ENCODE results near the gene HMGB4.

DNA sequence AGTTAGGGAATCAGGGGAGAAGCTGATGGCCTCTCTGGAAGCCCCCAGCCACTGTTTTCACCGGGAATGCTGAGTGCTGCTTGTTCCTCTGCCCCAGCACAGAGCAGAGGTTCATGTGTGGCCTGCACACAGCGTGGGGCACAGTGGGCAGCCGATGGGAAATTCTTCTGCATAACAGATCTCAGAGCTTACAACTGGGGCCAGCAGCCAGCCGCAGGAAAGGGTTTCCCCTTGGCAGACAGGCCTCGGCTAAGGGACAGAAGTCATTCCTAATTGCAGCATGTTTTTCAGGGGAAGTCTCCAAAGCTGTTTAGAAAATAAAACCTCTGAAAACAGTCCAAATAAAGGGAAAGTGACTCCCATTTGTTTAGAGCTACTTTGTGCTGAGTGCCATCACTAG, 22.6 kb downstream of the HMGB4 start:
- TF ChIP-seq, protein P1, sequence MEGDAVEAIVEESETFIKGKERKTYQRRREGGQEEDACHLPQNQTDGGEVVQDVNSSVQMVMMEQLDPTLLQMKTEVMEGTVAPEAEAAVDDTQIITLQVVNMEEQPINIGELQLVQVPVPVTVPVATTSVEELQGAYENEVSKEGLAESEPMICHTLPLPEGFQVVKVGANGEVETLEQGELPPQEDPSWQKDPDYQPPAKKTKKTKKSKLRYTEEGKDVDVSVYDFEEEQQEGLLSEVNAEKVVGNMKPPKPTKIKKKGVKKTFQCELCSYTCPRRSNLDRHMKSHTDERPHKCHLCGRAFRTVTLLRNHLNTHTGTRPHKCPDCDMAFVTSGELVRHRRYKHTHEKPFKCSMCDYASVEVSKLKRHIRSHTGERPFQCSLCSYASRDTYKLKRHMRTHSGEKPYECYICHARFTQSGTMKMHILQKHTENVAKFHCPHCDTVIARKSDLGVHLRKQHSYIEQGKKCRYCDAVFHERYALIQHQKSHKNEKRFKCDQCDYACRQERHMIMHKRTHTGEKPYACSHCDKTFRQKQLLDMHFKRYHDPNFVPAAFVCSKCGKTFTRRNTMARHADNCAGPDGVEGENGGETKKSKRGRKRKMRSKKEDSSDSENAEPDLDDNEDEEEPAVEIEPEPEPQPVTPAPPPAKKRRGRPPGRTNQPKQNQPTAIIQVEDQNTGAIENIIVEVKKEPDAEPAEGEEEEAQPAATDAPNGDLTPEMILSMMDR (IDR thresholded peaks at IDR 0.05): no peak
- no peak for TF ChIP-seq POLR2AphosphoS5 (IDR thresholded peaks at IDR 0.05)
